Neutrophil (primary cell): ENCODE measurements around the gene PSMB3.
"Not testable (repeated sequence)": the region's sequence is repeated elsewhere in the genome, so short reads cannot be mapped to it uniquely, and the experiment has no call there.

ENCODE experiments used
- H3K27ac ChIP-seq: fragments of 200-600 bp; sonication (generic); 2 replicates; pipeline ENCODE4 v1.5.1; 2016; ENCODE audit warnings: mild to moderate bottlenecking, moderate library complexity
- H3K27me3 ChIP-seq: fragments of 200-600 bp; sonication (generic); 2 replicates; pipeline ENCODE4 v1.6.0; 2016; ENCODE audit warnings: mild to moderate bottlenecking
- H3K36me3 ChIP-seq: fragments of 200-600 bp; sonication (generic); 2 replicates; pipeline ENCODE4 v1.5.1; 2017
- H3K4me1 ChIP-seq, 2 experiments: fragments of 200-600 bp in 1 of 2; sonication (generic) in 1 of 2; 1 replicate in 1 of 2; 2 replicates in 1 of 2; pipeline versions ENCODE4 v1.5.1 to v1.6.1; 2013 to 2016; ENCODE audit warnings: low read depth in 1 of 2, low read length in 1 of 2, mild to moderate bottlenecking in 1 of 2, moderate library complexity in 1 of 2; ENCODE audit not compliant: control insufficient read depth in 1 of 2, insufficient read depth in 1 of 2
- H3K4me3 ChIP-seq, 2 experiments: fragments of 200-600 bp in 1 of 2; sonication (generic) in 1 of 2; 1 replicate in 1 of 2; 2 replicates in 1 of 2; pipeline ENCODE4 v1.5.1; 2013 to 2016; ENCODE audit warnings: low read depth in 1 of 2, low read length in 1 of 2, mild to moderate bottlenecking in 1 of 2, moderate library complexity in 1 of 2
- H3K9me3 ChIP-seq: fragments of 200-600 bp; sonication (generic); 2 replicates; pipeline ENCODE4 v1.5.1; 2016
- CTCF ChIP-seq: fragments of 200-600 bp; sonication (generic); IDR thresholded peaks from 2 replicates; pipeline ENCODE4 v1.5.1; 2016; ENCODE audit warnings: antibody characterized with exemption

PSMB3 gene

DNA sequence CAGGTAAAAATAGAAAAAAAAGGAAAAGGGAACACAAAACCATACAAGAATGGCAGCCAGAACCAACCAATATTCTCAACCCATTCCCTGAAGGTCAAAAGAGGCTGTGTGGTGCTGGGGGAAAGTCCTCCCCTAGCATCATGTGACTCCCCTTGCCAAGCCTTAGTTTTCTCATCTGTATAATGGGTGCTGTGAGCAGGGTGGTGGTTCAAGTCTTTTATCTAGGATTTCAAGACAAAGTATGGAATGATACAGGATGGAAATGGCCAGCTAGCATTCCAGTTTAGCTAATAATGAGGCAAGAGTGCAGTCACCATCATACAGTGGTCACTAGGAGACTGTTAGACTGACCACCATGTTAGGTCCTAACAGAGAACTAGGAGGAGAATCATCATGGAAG, 20.7 kb downstream of the PSMB3 start:
- TF ChIP-seq CTCF, result no peak
- Histone ChIP-seq H3K4me3 (no peak overlapping the region), H3K4me1 (no peaks in the 10 kb centered on the region), H3K27me3 (no peaks in the 10 kb centered on the region), H3K36me3 (peaks cover 92% of the 10 kb centered on the region), H3K27ac (no peak overlapping the region), H3K9me3 (no peaks in the 10 kb centered on the region)

DNA sequence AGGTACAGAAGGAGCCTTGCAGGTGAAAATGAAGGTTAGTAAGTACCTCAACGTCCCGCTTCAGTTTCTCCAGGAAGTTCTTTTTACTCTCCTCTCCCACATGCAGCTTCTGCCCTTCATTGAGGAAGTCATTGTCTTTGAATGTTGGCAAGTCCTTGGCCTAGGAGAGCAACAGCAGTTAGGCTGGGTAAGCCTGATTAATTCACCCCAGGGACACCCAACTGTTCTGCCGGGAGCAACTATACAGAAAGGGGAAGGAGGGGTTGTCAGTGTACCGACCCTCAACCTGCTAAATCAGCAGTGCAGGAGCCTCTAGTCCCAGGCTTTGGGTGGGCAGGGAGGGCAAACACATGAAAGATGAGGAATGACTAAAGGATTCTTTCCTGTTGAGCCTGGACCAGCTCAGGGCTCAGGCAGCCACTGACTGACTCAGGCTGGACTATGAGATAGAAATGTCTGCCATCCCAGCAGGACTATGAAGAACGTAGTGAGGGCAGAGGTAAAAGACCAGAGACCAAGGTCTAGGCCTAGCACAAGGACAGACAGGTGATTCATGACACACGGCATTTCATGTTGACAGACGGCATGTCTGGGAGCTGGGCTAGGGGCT, 25.2 kb downstream of the PSMB3 start:
- Histone ChIP-seq H3K27me3 (no peaks in the 10 kb centered on the region), H3K27ac (no peak overlapping the region), H3K36me3 (peaks cover 95% of the 10 kb centered on the region), H3K4me1 (no peaks in the 10 kb centered on the region), H3K9me3 (no peaks in the 10 kb centered on the region), H3K4me3 (no peak overlapping the region)
- no peak for TF ChIP-seq CTCF

- Histone ChIP-seq H3K4me3 (no peak overlapping the region), H3K27me3 (no peaks in the 10 kb centered on the region), H3K36me3 (peaks cover 98% of the 10 kb centered on the region), H3K9me3 (no peaks in the 10 kb centered on the region), H3K27ac (no peak overlapping the region), H3K4me1 (no peaks in the 10 kb centered on the region)
- no peak for TF ChIP-seq CTCF
These were observed 27.6 kb downstream of the PSMB3 start for GRCh38 chr17:38779965-38780752.

DNA sequence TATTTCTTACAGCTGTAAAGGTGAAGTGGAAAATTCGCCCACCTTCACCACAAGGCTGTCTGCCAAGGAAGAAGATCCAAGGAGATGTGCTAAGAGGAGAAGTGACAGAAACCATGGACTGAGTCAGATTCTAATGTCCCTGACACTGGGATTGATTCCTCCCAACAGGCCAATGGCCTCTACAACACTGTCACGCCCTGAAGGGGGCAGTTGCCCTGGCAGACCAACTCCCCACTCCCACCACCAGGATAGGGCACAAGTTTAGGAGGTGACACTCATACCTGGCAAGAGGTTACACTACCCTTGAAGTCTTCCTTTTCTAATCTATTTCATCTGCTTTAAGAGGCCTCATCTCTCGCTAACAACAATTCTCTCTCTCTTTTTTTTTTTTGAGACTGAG, 30.7 kb downstream of the PSMB3 start:
- no peak for TF ChIP-seq CTCF
- Histone ChIP-seq H3K36me3 (peaks cover 83% of the 10 kb centered on the region), H3K27me3 (no peaks in the 10 kb centered on the region), H3K4me1 (no peaks in the 10 kb centered on the region), H3K27ac (no peak overlapping the region), H3K4me3 (no peak overlapping the region), H3K9me3 (no peaks in the 10 kb centered on the region)

- H3K27ac ChIP-seq, result no peak overlapping the region
- H3K27me3 ChIP-seq, result no peaks in the 10 kb centered on the region
- peaks cover 51% of the 10 kb centered on the region for H3K36me3 ChIP-seq
- no peak for TF ChIP-seq CTCF
- H3K9me3 ChIP-seq, result no peaks in the 10 kb centered on the region
- H3K4me3 ChIP-seq, result no peak overlapping the region
- no peaks in the 10 kb centered on the region for H3K4me1 ChIP-seq
These were observed 33.8 kb downstream of the PSMB3 start for GRCh38 chr17:38786372-38786771.

DNA sequence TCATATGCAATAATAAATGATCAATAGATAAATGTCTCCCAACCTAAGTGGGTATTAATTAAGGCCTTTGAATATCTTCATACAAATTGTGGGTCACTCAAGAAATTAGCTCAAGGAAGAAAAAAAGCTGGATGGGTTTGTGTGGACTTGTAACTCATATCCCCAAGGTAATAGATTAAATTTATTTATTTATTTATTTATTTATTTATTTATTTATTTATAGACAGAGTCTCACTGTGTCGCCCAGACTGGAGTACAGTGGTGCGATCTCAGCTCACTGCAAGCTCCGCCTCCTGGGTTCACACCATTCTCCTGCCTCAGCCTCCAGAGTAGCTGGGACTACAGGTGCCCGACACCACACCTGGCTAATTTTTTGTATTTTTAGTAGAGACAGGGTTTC, 35.5 kb downstream of the PSMB3 start:
- peaks cover 36% of the 10 kb centered on the region for H3K36me3 ChIP-seq
- not testable (repeated sequence) for H3K27ac ChIP-seq, H3K27me3 ChIP-seq, H3K4me1 ChIP-seq, H3K9me3 ChIP-seq, H3K4me3 ChIP-seq
